ENCODE results near the gene PNMT.

GRCh38 chr17:39642291-39643074 is 25.8 kb upstream of the PNMT start:
- TF ChIP-seq CTCF (IDR thresholded peaks at IDR 0.05) (no peak), POLR2A (IDR thresholded peaks at IDR 0.05) (no peak), POLR2AphosphoS5 (IDR thresholded peaks at IDR 0.05) (no peak), EP300 (IDR thresholded peaks at IDR 0.05) (no peak)
